ACC112 (cell line): ENCODE data around the gene PTGES2.

Experiments used
- H2AFZ ChIP-seq: fragments of 200-600 bp; sonication (generic); one replicate; pipeline ENCODE4 v1.6.0; 2017; ENCODE audit warnings: antibody characterized with exemption, low read length; ENCODE audit not compliant: unreplicated experiment
- H3K27ac ChIP-seq: fragments of 200-600 bp; sonication (generic); 2 replicates; pipeline ENCODE4 v1.5.1; 2014; ENCODE audit warnings: low read depth, mild to moderate bottlenecking, antibody characterized with exemption, low read length, moderate library complexity
- H3K27me3 ChIP-seq: fragments of 200-600 bp; sonication (generic); 2 replicates; pipeline ENCODE4 v1.6.1; 2014; ENCODE audit warnings: mild to moderate bottlenecking, antibody characterized with exemption, low read length, moderate library complexity, mixed read lengths; ENCODE audit not compliant: insufficient read depth
- H3K36me3 ChIP-seq: fragments of 200-600 bp; sonication (generic); 2 replicates; pipeline ENCODE4 v1.6.1; 2016; ENCODE audit warnings: mild to moderate bottlenecking, antibody characterized with exemption, low read length, moderate library complexity, mixed read lengths; ENCODE audit not compliant: insufficient read depth
- H3K4me1 ChIP-seq: fragments of 200-600 bp; sonication (generic); one replicate; pipeline ENCODE4 v1.6.1; 2016; ENCODE audit warnings: low read length, mixed read lengths; ENCODE audit not compliant: insufficient read depth, unreplicated experiment, control insufficient read depth
- H3K4me3 ChIP-seq: fragments of 200-600 bp; sonication (generic); 2 replicates; pipeline ENCODE4 v1.5.1; 2014; ENCODE audit warnings: mild to moderate bottlenecking, low read depth, low read length
- H3K79me2 ChIP-seq: fragments of 200-600 bp; sonication (generic); one replicate; pipeline ENCODE4 v1.6.0; 2016; ENCODE audit warnings: low read length; ENCODE audit not compliant: control insufficient read depth, unreplicated experiment, insufficient read depth

Gene PTGES2

DNA sequence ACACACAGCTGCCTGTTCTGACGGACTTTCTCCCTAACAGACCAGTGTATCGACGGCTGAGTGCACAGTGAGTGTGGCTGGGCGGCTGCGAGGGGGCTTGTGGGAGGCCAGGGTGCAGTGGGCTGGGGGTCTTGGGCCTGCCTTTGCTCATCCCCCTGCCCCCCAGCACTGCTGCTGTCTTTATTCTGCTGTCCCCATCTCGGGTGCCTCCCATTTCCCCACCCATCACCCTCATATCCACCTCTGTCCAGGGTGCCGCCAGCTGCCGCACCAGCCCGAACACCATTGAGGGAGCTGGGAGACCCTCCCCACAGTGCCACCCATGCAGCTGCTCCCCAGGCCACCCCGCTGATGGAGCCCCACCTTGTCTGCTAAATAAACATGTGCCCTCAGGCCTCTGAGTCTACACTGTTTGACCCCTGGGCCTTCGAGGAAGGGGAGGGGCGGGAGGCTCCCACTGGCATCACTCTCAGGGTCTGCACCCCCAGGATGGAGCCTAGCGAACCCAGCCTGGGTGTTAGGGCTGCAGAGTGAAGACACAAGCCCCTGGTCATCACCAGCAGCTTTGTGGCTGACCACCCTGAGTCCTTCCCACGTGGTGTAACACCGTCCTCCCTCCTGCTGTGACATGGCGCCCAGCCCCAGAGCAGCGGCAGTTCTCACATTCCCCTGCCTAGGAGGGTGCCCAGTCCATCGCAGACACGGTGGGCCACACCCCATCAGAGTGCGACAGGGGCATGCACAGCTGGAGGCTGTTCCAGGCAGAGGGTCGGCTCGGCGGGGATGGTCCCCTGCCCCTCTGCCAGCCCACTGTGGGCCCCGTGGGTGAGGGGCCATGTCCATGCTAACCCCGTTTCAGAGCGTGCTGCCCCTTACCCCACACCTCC lies 25.8 kb upstream of the PTGES2 start:
- H3K4me3 ChIP-seq: no peak overlapping the region
- no peak overlapping the region for H2AFZ ChIP-seq
- no peaks in the 10 kb centered on the region for H3K27me3 ChIP-seq
- H3K4me1 ChIP-seq: no peaks in the 10 kb centered on the region
- no peak overlapping the region for H3K27ac ChIP-seq
- H3K79me2 ChIP-seq: no peaks in the 10 kb centered on the region
- no peaks in the 10 kb centered on the region for H3K36me3 ChIP-seq

DNA sequence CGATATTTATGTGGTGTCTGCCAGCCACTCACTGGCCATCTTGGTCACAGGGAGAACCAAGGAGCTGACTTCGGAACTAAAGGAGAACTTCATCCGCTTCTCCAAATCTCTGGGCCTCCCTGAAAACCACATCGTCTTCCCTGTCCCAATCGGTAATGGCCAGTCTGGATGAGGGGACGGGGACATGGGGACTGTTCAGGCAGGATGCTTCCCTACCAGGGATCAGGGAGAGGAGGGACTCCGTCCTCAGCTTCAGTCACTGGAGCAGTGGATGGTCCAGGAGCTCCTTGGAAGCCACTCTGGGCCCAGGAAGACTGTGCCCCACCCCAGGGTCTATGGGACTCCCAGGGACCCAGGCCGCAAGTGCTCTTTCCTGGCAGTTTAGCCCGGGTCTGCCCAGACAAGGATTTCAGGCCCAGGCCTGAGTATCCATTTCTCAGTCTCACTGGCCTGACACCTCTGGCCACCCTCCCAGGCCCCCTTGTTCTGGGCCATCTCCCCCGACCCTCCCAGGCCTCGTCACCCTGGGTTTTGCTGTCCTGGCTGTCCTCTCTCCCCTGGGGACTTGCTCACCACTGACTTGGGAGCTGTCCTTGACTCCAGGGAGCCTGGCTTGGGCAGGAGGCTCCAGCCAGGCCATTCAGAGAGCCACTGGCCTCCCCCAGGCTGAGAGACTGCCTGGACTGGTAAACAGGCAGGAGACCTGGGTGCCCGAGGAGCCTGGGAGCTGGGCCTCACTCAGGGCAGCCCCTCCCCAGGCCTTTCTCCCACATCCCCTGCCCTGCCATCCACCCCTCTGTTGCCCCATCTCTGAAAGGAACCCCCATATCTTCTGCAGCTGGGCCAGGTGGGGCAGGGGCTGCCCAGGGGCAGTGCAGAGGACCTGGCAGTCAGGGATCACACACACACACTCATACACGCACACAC lies 24.9 kb upstream of the PTGES2 start:
- H3K4me1 ChIP-seq: no peaks in the 10 kb centered on the region
- no peaks in the 10 kb centered on the region for H3K79me2 ChIP-seq
- H3K27me3 ChIP-seq: no peaks in the 10 kb centered on the region
- H2AFZ ChIP-seq: no peak overlapping the region
- no peaks in the 10 kb centered on the region for H3K36me3 ChIP-seq
- H3K27ac ChIP-seq: no peak overlapping the region
- no peak overlapping the region for H3K4me3 ChIP-seq

DNA sequence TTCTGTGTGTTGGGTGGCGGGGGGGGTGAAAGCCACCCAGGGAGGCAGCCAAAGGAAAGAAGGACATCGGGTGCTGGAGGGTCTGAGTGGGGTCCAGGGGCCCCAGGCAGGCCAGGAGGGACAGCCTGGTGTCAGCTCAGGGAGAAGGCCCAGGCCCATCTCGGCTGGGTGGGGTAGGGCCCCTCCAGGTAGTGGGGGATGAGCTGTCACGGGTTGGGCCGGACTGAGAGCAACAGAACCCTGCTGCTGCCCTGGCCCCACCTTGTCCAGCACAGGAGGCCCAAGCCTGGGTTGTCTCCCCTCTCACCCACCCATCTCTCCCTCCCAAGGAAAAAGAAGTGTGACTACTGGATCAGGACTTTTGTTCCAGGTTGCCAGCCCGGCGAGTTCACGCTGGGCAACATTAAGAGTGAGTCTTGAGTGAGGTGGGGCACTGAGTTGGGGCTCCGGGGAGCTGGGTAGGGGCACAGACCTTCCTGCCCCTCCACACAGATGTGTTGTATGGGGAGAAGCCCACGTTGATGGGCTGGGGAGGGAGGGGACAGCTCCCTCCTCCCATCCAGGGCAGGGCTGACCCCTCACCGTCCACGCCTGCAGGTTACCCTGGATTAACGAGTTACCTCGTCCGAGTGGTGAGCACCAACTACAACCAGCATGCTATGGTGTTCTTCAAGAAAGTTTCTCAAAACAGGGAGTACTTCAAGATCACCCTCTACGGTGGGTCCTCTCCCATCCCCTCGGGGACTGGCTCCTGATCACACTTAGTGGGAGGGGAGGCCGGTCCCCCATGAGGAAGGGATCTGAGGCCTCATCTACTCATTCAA lies 24.0 kb upstream of the PTGES2 start:
- H3K27me3 ChIP-seq: no peaks in the 10 kb centered on the region
- no peaks in the 10 kb centered on the region for H3K36me3 ChIP-seq
- no peak overlapping the region for H3K27ac ChIP-seq
- H3K4me1 ChIP-seq: no peaks in the 10 kb centered on the region
- no peaks in the 10 kb centered on the region for H3K79me2 ChIP-seq
- H3K4me3 ChIP-seq: no peak overlapping the region
- H2AFZ ChIP-seq: no peak overlapping the region

DNA sequence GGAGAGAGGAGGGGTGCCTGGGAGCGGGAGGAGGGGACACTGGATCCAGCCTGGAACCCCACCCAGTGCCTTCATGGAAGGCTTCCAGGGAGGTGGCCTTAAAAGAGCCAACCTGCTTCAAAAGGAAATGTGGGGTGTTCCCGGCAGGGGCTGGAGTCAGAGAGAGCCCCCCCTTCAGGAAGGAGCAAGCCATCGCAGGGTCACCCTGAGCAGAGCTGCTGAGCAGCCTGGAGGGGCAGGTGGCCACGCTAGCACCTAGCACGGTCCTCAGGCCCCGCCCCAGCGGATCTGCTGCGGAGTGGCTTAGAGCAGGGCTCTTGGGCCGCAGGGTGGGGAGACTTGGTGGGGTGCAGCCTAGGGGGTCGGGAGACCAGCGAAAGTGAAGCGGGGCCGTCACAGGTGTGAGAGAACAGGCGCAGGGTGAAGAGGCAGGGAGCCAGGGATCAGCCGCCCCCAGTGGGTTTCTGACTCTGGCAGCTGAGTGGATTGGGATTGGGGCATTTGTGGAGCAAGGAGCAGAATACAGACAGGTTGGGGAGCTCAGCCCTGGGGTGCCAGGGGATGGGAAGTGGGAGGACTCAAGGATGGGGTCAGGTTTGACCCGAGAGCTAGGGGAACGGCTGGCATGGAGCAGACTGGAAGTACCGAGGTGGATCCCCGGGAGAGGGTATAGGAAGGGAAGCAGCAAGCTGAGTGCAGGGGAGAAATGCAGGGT lies 23.2 kb upstream of the PTGES2 start:
- Histone ChIP-seq H3K27me3 (no peaks in the 10 kb centered on the region), H3K4me3 (no peak overlapping the region), H3K4me1 (no peaks in the 10 kb centered on the region), H3K27ac (no peak overlapping the region), H3K79me2 (no peaks in the 10 kb centered on the region), H3K36me3 (no peaks in the 10 kb centered on the region), H2AFZ (no peak overlapping the region)

DNA sequence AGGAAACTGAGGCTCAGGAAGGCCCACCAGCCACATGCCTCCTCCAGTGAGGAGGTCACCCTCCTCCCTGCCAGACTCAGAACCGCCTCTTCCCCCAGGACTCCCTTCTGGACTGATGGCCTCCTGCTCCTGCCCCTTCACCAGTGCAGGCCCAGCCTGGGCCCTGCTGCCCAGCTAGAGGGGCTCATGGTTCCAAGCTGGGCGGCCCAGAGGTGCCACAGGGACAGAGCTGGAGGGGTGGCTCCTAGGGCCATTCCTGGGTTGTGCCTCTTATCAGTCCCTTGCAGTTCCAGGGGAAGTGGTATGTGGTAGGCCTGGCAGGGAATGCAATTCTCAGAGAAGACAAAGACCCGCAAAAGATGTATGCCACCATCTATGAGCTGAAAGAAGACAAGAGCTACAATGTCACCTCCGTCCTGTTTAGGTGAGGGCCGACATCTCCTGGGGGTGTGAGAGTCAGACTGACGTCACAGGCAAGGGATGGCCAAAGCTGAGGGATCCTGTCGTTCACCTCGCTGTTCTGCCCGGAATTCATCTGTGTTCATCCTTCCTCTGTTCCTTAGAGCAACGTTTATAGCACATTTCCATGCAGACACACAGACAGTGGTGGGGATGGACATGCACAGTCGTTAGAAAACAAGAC lies 22.5 kb upstream of the PTGES2 start:
- no peak overlapping the region for H2AFZ ChIP-seq
- H3K4me1 ChIP-seq: no peaks in the 10 kb centered on the region
- H3K4me3 ChIP-seq: no peak overlapping the region
- H3K27me3 ChIP-seq: no peaks in the 10 kb centered on the region
- no peaks in the 10 kb centered on the region for H3K36me3 ChIP-seq
- no peaks in the 10 kb centered on the region for H3K79me2 ChIP-seq
- no peak overlapping the region for H3K27ac ChIP-seq

DNA sequence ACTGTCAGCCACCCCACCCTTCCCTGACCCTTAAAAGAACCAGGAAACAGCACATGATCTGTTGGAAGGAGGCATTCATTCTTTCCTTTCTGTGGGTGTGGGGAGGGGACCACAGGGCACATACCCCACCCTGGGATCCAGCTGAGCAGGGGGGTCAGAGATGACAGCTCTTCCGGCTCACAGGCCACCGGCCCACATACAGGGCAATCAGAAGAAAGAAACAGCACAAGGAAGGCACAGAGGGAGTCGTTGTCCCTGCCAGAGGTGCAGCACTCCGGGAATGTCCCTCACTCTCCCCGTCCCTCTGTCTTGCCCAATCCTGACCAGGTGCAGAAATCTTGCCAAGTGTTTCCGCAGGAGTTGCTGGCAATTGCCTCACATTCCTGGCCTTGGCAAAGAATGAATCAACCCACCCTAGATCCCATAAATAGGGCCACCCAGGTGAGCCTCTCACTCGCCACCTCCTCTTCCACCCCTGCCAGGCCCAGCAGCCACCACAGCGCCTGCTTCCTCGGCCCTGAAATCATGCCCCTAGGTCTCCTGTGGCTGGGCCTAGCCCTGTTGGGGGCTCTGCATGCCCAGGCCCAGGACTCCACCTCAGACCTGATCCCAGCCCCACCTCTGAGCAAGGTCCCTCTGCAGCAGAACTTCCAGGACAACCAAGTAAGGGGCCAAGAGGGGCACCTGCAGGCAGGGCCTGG lies 21.6 kb upstream of the PTGES2 start, which contains the start of gene LCN2:
Gene LCN2, plus strand, starts transcription at position 453 of the 701 bp plus-strand sequence. Its CDS starts 73 bp downstream, at position 526.
- H3K36me3 ChIP-seq: no peaks in the 10 kb centered on the region
- H3K4me3 ChIP-seq: no peak within 1 kb of the TSS
- no peaks in the 10 kb centered on the region for H3K4me1 ChIP-seq
- no peaks in the 10 kb centered on the region for H3K27me3 ChIP-seq
- H3K79me2 ChIP-seq: no peaks in the 10 kb centered on the region
- no peak within 1 kb of the TSS for H2AFZ ChIP-seq
- no peak within 1 kb of the TSS for H3K27ac ChIP-seq

DNA sequence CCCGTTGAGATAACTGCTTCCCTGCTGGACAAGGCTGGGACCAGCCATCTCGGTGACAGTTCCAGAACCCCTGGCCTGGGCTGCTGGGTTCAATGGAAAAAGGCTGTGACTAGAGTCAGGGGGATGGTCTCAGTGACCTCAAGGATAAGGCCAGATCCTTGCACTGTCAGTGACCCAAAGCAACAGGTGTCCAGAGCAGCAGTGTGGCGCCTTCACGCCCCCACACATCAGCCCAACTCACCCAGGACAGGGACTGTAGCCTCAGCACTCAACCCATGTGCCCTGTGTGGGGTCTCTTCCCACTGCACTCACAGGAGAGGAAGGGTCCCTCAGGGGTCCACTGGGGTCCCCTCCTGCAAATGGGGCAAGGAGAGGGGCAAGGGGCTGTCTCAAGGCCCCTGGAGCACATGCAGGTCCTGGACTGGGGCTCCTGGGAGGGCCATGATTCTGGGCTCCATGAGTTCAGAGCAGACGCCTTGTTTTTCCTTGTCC lies 21.0 kb upstream of the PTGES2 start:
- Histone ChIP-seq H3K4me1 (no peaks in the 10 kb centered on the region), H3K36me3 (no peaks in the 10 kb centered on the region), H3K79me2 (no peaks in the 10 kb centered on the region), H3K27ac (no peak overlapping the region), H2AFZ (no peak overlapping the region), H3K4me3 (no peak overlapping the region), H3K27me3 (no peaks in the 10 kb centered on the region)

DNA sequence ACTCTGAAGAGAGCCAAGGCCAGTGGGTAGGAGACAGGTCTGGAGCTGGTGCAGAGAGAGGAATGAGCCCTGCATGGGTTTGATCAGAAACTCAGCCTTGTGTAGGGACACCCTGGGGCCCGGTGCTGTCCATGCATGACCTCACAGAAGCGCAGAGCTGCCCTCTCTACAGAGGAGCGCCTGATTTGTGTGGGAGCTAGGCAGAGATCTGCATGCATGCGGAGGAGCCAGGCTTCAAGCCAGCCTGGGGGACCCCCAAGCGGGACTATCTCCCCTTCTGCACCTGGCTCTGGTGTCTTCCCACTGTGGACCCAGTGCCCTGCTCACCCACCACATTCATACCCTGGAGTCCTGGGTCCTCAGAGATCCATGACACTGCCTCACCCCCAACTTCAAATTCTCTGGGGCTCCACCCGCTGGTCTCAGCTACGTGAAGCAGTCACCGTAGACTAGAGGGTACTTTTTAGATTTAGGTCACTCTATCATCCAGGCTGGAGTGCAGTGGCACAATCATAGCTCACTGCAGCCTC lies 19.1 kb upstream of the PTGES2 start:
- no peaks in the 10 kb centered on the region for H3K36me3 ChIP-seq
- no peaks in the 10 kb centered on the region for H3K79me2 ChIP-seq
- no peak overlapping the region for H3K4me3 ChIP-seq
- no peaks in the 10 kb centered on the region for H3K4me1 ChIP-seq
- no peaks in the 10 kb centered on the region for H3K27me3 ChIP-seq
- H3K27ac ChIP-seq: no peak overlapping the region
- H2AFZ ChIP-seq: no peak overlapping the region

DNA sequence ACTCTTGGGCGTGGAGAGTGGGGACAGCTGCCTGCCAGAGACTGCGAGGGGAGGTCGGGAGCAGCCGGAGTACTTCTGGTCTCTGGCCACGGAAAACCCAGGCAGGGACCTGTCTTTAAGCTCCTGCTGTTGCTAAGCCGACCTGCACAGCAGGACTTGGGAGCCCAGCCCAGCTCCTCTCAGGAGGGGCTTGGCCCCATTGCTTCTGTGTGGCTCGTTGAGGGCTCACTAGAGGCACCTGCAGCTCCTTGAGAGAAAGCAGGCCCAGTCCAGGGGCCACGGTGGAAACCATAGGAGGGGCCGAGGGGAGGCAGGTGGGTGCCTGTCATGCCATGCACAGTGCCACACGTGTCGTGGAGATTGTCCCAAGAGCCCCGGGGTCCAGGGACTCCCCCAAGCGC lies 18.4 kb upstream of the PTGES2 start:
- Histone ChIP-seq H3K4me1 (no peaks in the 10 kb centered on the region), H3K27ac (no peak overlapping the region), H3K36me3 (no peaks in the 10 kb centered on the region), H3K79me2 (no peaks in the 10 kb centered on the region), H3K27me3 (no peaks in the 10 kb centered on the region), H3K4me3 (no peak overlapping the region), H2AFZ (no peak overlapping the region)
